HEK293 (cell line): ENCODE measurements around the gene PYY.
A peak's percentile ranks its signal among the peaks of the same experiment; 100 is the strongest.

ENCODE experiments used
- CTCF ChIP-seq: fragments of 450-650 bp; formaldehyde crosslinking; IDR thresholded peaks from 2 replicates; pipeline ENCODE4 v1.5.1; 2016; ENCODE audit warnings: missing biosample characterization, missing genetic modification characterization
- GLI4 ChIP-seq: fragments of 450-650 bp; formaldehyde crosslinking; IDR thresholded peaks from 2 replicates; pipeline ENCODE4 v1.5.1; 2016; ENCODE audit warnings: missing biosample characterization, missing genetic modification characterization
- GLIS2 ChIP-seq: fragments of 450-650 bp; formaldehyde crosslinking; IDR thresholded peaks from 2 replicates; pipeline ENCODE4 v1.5.1; 2016; ENCODE audit warnings: missing biosample characterization, missing genetic modification characterization
- INSM2 ChIP-seq: fragments of 450-650 bp; formaldehyde crosslinking; IDR thresholded peaks from 2 replicates; pipeline ENCODE4 v1.5.1; 2016; ENCODE audit warnings: missing biosample characterization, missing genetic modification characterization
- MZF1 ChIP-seq: fragments of 450-650 bp; formaldehyde crosslinking; IDR thresholded peaks from 2 replicates; pipeline ENCODE4 v1.5.1; 2017; ENCODE audit warnings: missing biosample characterization, missing genetic modification characterization, borderline replicate concordance
- OSR2 ChIP-seq: fragments of 450-650 bp; formaldehyde crosslinking; IDR thresholded peaks from 2 replicates; pipeline ENCODE4 v1.5.1; 2016; ENCODE audit warnings: missing biosample characterization, missing genetic modification characterization
- SP3 ChIP-seq: fragments of 450-650 bp; formaldehyde crosslinking; IDR thresholded peaks from 2 replicates; pipeline ENCODE4 v1.5.1; 2016; ENCODE audit warnings: missing biosample characterization, missing genetic modification characterization
- TRIM28 ChIP-seq: IDR thresholded peaks from 2 replicates; pipeline ENCODE4 v1.6.1; 2011; ENCODE audit warnings: low read length, control low read depth, borderline replicate concordance
- WT1 ChIP-seq: fragments of 450-650 bp; formaldehyde crosslinking; IDR thresholded peaks from 2 replicates; pipeline ENCODE4 v1.5.1; 2016; ENCODE audit warnings: missing biosample characterization, missing genetic modification characterization
- YY1 ChIP-seq: fragments of 450-650 bp; formaldehyde crosslinking; IDR thresholded peaks from 2 replicates; pipeline ENCODE4 v1.5.1; 2018; ENCODE audit warnings: missing biosample characterization, missing genetic modification characterization
- ZNF10 ChIP-seq: fragments of 450-650 bp; formaldehyde crosslinking; IDR thresholded peaks from 2 replicates; pipeline ENCODE4 v1.5.1; 2017; ENCODE audit warnings: missing biosample characterization, missing genetic modification characterization
- ZNF114 ChIP-seq: fragments of 450-650 bp; formaldehyde crosslinking; IDR thresholded peaks from 2 replicates; pipeline ENCODE4 v1.5.0; 2017; ENCODE audit warnings: missing biosample characterization, missing genetic modification characterization
- ZNF184 ChIP-seq: fragments of 450-650 bp; IDR thresholded peaks from 2 replicates; pipeline ENCODE4 v1.5.1; 2018; ENCODE audit warnings: missing biosample characterization, mild to moderate bottlenecking, missing genetic modification characterization
- ZNF2 ChIP-seq: fragments of 450-650 bp; formaldehyde crosslinking; IDR thresholded peaks from 2 replicates; pipeline ENCODE4 v1.5.1; 2016; ENCODE audit warnings: missing biosample characterization, missing genetic modification characterization
- ZNF501 ChIP-seq: fragments of 450-650 bp; formaldehyde crosslinking; IDR thresholded peaks from 2 replicates; pipeline ENCODE4 v1.5.1; 2016; ENCODE audit warnings: missing biosample characterization, missing genetic modification characterization
- ZNF549 ChIP-seq: fragments of 450-650 bp; IDR thresholded peaks from 2 replicates; pipeline ENCODE4 v1.5.1; 2018; ENCODE audit warnings: missing biosample characterization, missing genetic modification characterization, mild to moderate bottlenecking, inconsistent platforms, moderate library complexity
- ZNF596 ChIP-seq: fragments of 450-650 bp; IDR thresholded peaks from 2 replicates; pipeline ENCODE4 v1.5.0; 2018; ENCODE audit warnings: missing biosample characterization, mild to moderate bottlenecking, missing genetic modification characterization, moderate library complexity
- ZNF600 ChIP-seq: fragments of 450-650 bp; formaldehyde crosslinking; IDR thresholded peaks from 2 replicates; pipeline ENCODE4 v1.5.1; 2016; ENCODE audit warnings: missing biosample characterization, missing genetic modification characterization
- ZNF623 ChIP-seq: fragments of 450-650 bp; formaldehyde crosslinking; IDR thresholded peaks from 2 replicates; pipeline ENCODE4 v1.5.1; 2016; ENCODE audit warnings: missing biosample characterization, missing genetic modification characterization
- ZNF626 ChIP-seq: fragments of 450-650 bp; sonication (Bioruptor Pico); formaldehyde crosslinking; IDR thresholded peaks from 2 replicates; pipeline ENCODE4 v1.5.1; 2018; ENCODE audit warnings: missing biosample characterization, missing genetic modification characterization, inconsistent platforms
- ZNF654 ChIP-seq: fragments of 450-650 bp; formaldehyde crosslinking; IDR thresholded peaks from 2 replicates; pipeline ENCODE4 v1.5.1; 2016; ENCODE audit warnings: low read depth, missing biosample characterization, missing genetic modification characterization
- ZNF658 ChIP-seq: fragments of 450-650 bp; formaldehyde crosslinking; IDR thresholded peaks from 2 replicates; pipeline ENCODE4; 2016; ENCODE audit warnings: missing biosample characterization, missing genetic modification characterization
- ZNF692 ChIP-seq: fragments of 450-650 bp; formaldehyde crosslinking; IDR thresholded peaks from 2 replicates; pipeline ENCODE4 v1.5.1; 2016; ENCODE audit warnings: missing biosample characterization, missing genetic modification characterization
- ZNF701 ChIP-seq: fragments of 450-650 bp; formaldehyde crosslinking; IDR thresholded peaks from 2 replicates; pipeline ENCODE4 v1.5.1; 2016; ENCODE audit warnings: missing biosample characterization, missing genetic modification characterization
- ZNF747 ChIP-seq: fragments of 450-650 bp; formaldehyde crosslinking; IDR thresholded peaks from 2 replicates; pipeline ENCODE4 v1.5.1; 2016; ENCODE audit warnings: missing biosample characterization, missing genetic modification characterization
- TF ChIP-seq, protein P1 (sequence below): fragments of 450-650 bp; formaldehyde crosslinking; optimal IDR thresholded peaks from 2 replicates; pipeline ENCODE3; 2016; ENCODE audit warnings: missing biosample characterization, mild to moderate bottlenecking, missing genetic modification characterization
- TF ChIP-seq, protein P2 (sequence below): fragments of 450-650 bp; formaldehyde crosslinking; IDR thresholded peaks from 2 replicates; pipeline ENCODE4 v1.5.1; 2017; ENCODE audit warnings: missing biosample characterization, mild to moderate bottlenecking, missing genetic modification characterization, moderate library complexity
- TF ChIP-seq, protein P3 (sequence below): fragments of 450-650 bp; IDR thresholded peaks from 2 replicates; pipeline ENCODE4 v1.5.1; 2018; ENCODE audit warnings: missing biosample characterization, missing genetic modification characterization

The PYY gene

DNA sequence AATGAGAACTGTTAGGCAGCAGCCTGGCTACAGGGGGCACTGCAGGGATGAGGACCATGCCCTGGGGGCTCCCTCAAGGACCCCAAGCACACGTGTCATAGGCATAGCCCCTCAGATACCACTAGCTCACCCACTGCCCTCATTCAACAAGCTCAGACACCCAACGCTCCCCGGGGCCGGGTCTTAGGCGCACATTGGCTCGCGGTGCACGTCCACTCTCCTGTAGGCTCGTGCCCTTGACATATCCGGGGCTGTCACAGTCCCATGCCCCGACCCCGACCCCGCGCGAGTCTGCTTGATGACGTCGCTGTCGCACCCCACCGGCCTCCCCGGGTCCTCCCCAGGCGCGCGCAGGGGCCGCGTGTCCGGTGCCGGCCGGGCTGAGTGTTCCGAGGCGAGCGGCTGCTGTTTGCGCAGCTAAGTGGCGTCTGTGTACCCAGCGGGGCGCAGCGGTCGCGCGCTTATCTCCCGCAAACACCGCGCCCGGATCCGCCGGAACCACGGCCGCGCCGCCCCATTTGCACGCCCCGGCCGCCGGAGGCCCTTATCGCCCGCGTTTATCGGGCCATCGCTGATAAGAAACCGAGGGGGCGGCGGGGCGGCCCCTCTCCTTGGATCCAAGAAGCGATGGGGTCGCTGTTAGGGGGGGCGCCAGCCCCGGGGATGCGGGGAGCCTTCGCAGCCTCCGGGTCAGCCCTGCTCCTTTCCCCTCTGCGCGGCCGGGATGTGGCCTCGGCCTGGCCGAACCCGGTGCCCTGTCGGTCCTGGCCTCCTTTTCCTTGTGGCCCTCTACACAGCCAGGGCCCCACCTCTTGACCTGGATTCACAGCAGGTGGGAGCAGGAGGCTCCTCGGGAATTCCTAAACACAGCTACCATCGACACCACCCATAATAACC, 30.0 kb upstream of the PYY start (continued):
- TF ChIP-seq CTCF (tag by site-specific recombination): peak; percentile 65
- TF ChIP-seq WT1 (tag by site-specific recombination): peak; percentile 9; the same call in 1 of the 2 replicates
- TF ChIP-seq GLIS2 (tag by site-specific recombination): peak; percentile 92
- no peak for TF ChIP-seq INSM2
- peak; percentile 24; the same call in 1 of the 2 replicates for TF ChIP-seq ZNF600
- TF ChIP-seq ZNF654 (tag by site-specific recombination): no peak
- peak; percentile 67; the same call in 1 of the 2 replicates for TF ChIP-seq ZNF501
- no peak for TF ChIP-seq SP3 (tag by site-specific recombination)
- TF ChIP-seq ZNF2 (tag by site-specific recombination): peak; percentile 68; the same call in 1 of the 2 replicates
- TF ChIP-seq ZNF626 (tag by site-specific recombination): no peak
- TF ChIP-seq TRIM28: no peak
- TF ChIP-seq ZNF623: no peak
- TF ChIP-seq ZNF747 (tag by site-specific recombination): no peak
- TF ChIP-seq GLI4 (tag by site-specific recombination): no peak
- TF ChIP-seq, protein P1, sequence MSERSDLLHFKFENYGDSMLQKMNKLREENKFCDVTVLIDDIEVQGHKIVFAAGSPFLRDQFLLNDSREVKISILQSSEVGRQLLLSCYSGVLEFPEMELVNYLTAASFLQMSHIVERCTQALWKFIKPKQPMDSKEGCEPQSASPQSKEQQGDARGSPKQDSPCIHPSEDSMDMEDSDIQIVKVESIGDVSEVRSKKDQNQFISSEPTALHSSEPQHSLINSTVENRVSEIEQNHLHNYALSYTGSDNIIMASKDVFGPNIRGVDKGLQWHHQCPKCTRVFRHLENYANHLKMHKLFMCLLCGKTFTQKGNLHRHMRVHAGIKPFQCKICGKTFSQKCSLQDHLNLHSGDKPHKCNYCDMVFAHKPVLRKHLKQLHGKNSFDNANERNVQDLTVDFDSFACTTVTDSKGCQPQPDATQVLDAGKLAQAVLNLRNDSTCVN: peak; percentile 99
- TF ChIP-seq OSR2 (tag by site-specific recombination): no peak
- TF ChIP-seq ZNF549: no peak
- TF ChIP-seq, protein P2, sequence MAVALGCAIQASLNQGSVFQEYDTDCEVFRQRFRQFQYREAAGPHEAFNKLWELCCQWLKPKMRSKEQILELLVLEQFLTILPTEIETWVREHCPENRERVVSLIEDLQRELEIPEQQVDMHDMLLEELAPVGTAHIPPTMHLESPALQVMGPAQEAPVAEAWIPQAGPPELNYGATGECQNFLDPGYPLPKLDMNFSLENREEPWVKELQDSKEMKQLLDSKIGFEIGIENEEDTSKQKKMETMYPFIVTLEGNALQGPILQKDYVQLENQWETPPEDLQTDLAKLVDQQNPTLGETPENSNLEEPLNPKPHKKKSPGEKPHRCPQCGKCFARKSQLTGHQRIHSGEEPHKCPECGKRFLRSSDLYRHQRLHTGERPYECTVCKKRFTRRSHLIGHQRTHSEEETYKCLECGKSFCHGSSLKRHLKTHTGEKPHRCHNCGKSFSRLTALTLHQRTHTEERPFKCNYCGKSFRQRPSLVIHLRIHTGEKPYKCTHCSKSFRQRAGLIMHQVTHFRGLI (tag by site-specific recombination): 0 out of 2 replicates have a peak, but pooled peaks have one; percentile 43
- TF ChIP-seq ZNF692 (tag by site-specific recombination): no peak
- TF ChIP-seq ZNF184 (tag by site-specific recombination): no peak
- TF ChIP-seq ZNF658: no peak
- TF ChIP-seq ZNF596 (tag by site-specific recombination): no peak
- no peak for TF ChIP-seq MZF1 (tag by site-specific recombination)
- no peak for TF ChIP-seq ZNF10 (tag by site-specific recombination)
- TF ChIP-seq, protein P3, sequence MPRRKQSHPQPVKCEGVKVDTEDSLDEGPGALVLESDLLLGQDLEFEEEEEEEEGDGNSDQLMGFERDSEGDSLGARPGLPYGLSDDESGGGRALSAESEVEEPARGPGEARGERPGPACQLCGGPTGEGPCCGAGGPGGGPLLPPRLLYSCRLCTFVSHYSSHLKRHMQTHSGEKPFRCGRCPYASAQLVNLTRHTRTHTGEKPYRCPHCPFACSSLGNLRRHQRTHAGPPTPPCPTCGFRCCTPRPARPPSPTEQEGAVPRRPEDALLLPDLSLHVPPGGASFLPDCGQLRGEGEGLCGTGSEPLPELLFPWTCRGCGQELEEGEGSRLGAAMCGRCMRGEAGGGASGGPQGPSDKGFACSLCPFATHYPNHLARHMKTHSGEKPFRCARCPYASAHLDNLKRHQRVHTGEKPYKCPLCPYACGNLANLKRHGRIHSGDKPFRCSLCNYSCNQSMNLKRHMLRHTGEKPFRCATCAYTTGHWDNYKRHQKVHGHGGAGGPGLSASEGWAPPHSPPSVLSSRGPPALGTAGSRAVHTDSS (tag by site-specific recombination): no peak; the same call in 1 of the 2 replicates
- no peak for TF ChIP-seq ZNF114 (tag by site-specific recombination)
- TF ChIP-seq ZNF701 (tag by site-specific recombination): no peak
- no peak; the same call in 1 of the 2 replicates for TF ChIP-seq YY1 (tag by site-specific recombination)
